GM19099 (cell line): ENCODE data around the gene NBEA.

Source experiments
- POLR2A ChIP-seq: IDR thresholded peaks from 3 replicates; pipeline ENCODE4 v1.6.1; 2011; ENCODE audit warnings: low read depth; ENCODE audit not compliant: insufficient read length; ENCODE audit errors: extremely low read depth

The NBEA gene

GRCh38 chr13:35478271-35479037 lies 536.4 kb downstream of the NBEA start:
- TF ChIP-seq POLR2A = no peak

- no peak for TF ChIP-seq POLR2A
These were observed 537.0 kb downstream of the NBEA start for GRCh38 chr13:35479038-35479492.

- TF ChIP-seq POLR2A = no peak
These were observed 537.6 kb downstream of the NBEA start for GRCh38 chr13:35479706-35480105.

GRCh38 chr13:35480346-35480745 lies 538.3 kb downstream of the NBEA start:
- no peak for TF ChIP-seq POLR2A

GRCh38 chr13:35481777-35482176 lies 539.7 kb downstream of the NBEA start:
- no peak for TF ChIP-seq POLR2A

GRCh38 chr13:35482527-35482926 lies 540.5 kb downstream of the NBEA start:
- TF ChIP-seq POLR2A = no peak

GRCh38 chr13:35483761-35484160 lies 541.7 kb downstream of the NBEA start:
- TF ChIP-seq POLR2A = no peak

GRCh38 chr13:35484384-35484783 lies 542.3 kb downstream of the NBEA start:
- TF ChIP-seq POLR2A = no peak

- TF ChIP-seq POLR2A = no peak
These were observed 543.4 kb downstream of the NBEA start for GRCh38 chr13:35485424-35485823.

GRCh38 chr13:35489050-35489449 lies 547.0 kb downstream of the NBEA start:
- TF ChIP-seq POLR2A = no peak

GRCh38 chr13:35496006-35496405 lies 553.9 kb downstream of the NBEA start:
- TF ChIP-seq POLR2A = no peak

GRCh38 chr13:35496761-35497386 lies 554.8 kb downstream of the NBEA start:
- TF ChIP-seq POLR2A = no peak

GRCh38 chr13:35498231-35498630 lies 556.2 kb downstream of the NBEA start:
- TF ChIP-seq POLR2A = no peak

GRCh38 chr13:35499196-35499662 lies 557.2 kb downstream of the NBEA start:
- TF ChIP-seq POLR2A = no peak

GRCh38 chr13:35499676-35500075 lies 557.6 kb downstream of the NBEA start:
- no peak for TF ChIP-seq POLR2A

GRCh38 chr13:35500144-35500543 lies 558.1 kb downstream of the NBEA start:
- no peak for TF ChIP-seq POLR2A
